Central memory CD4-positive, alpha-beta T cell (primary cell): ENCODE data around the gene FBXW12.

Experiments
- DNase-seq: peaks from one replicate; pipeline ENCODE4 v3.0.0; 2022

Gene FBXW12

GRCh38 chr3:48409291-48410201, 37.5 kb downstream of the FBXW12 start:
- no peak for DNase-seq

- DNase-seq, result no peak
Observed at GRCh38 chr3:48410205-48411040, 38.4 kb downstream of the FBXW12 start.

GRCh38 chr3:48411041-48411588, 39.1 kb downstream of the FBXW12 start:
- DNase-seq, result no peak

GRCh38 chr3:48411606-48412374, 39.8 kb downstream of the FBXW12 start:
- no peak for DNase-seq

- no peak for DNase-seq
Observed at GRCh38 chr3:48412375-48413001, 40.5 kb downstream of the FBXW12 start.

GRCh38 chr3:48413086-48413485, 41.1 kb downstream of the FBXW12 start:
- no peak for DNase-seq

- no peak for DNase-seq
Observed at GRCh38 chr3:48413611-48414010, 41.6 kb downstream of the FBXW12 start.

- DNase-seq, result no peak
Observed at GRCh38 chr3:48414376-48415250, 42.6 kb downstream of the FBXW12 start.

GRCh38 chr3:48415251-48415953, 43.4 kb downstream of the FBXW12 start:
- DNase-seq, result no peak

GRCh38 chr3:48416091-48416505, 44.1 kb downstream of the FBXW12 start:
- DNase-seq, result no peak

- no peak for DNase-seq
Observed at GRCh38 chr3:48416546-48416945, 44.5 kb downstream of the FBXW12 start.

GRCh38 chr3:48417529-48418108, 45.6 kb downstream of the FBXW12 start:
- no peak for DNase-seq

- DNase-seq, result no peak
Observed at GRCh38 chr3:48418140-48418539, 46.1 kb downstream of the FBXW12 start.

- DNase-seq, result no peak
Observed at GRCh38 chr3:48418651-48419050, 46.6 kb downstream of the FBXW12 start.

- no peak for DNase-seq
Observed at GRCh38 chr3:48419149-48419548, 47.1 kb downstream of the FBXW12 start.

GRCh38 chr3:48419597-48419996, 47.6 kb downstream of the FBXW12 start:
- no peak for DNase-seq

- DNase-seq, result no peak
Observed at GRCh38 chr3:48420561-48420960, 48.5 kb downstream of the FBXW12 start.

GRCh38 chr3:48422272-48422671, 50.3 kb downstream of the FBXW12 start:
- DNase-seq, result no peak

GRCh38 chr3:48422681-48423080, 50.7 kb downstream of the FBXW12 start:
- no peak for DNase-seq
